Bronchial epithelial cell (primary cell): ENCODE measurements around the gene CLDN2. TPM values are rescaled to one million over a fixed set of nuclear protein-coding genes. Genes with fewer than 3 reads are reported as not detected.
"Not testable (repeated sequence)": the region's sequence is repeated elsewhere in the genome, so short reads cannot be mapped to it uniquely, and the experiment has no call there.

ENCODE experiments used
- DNase-seq: peaks from one replicate; pipeline ENCODE4 v3.0.0-alpha.2; 2010; ENCODE audit warnings: low read depth
- FAIRE-seq: peaks from 2 replicates; lab custom pipeline; 2011; peaks lifted over from hg19 to GRCh38; lab: Jason Lieb, UNC
- H3K27me3 ChIP-seq: 2 replicates; pipeline ENCODE4 v1.5.1; 2011; ENCODE audit warnings: low read length; ENCODE audit not compliant: control insufficient read depth, insufficient read depth
- H3K36me3 ChIP-seq: 2 replicates; pipeline ENCODE4 v1.5.1; 2011; ENCODE audit warnings: low read length; ENCODE audit not compliant: control insufficient read depth, insufficient read depth
- H3K4me3 ChIP-seq: 2 replicates; pipeline ENCODE4 v1.5.1; 2011; ENCODE audit warnings: mild to moderate bottlenecking, low read depth, low read length, control low read depth
- total RNA-seq: library from RNA; depleted of rRNA; stranded (reverse); fragments of >200 nt; gene quantifications from 2 replicates; pipeline ENCODE4 v1.2.1, GENCODE V29; 2014
- TF ChIP-seq, protein P1 (sequence below): IDR thresholded peaks from 2 replicates; pipeline ENCODE4 v1.5.1; 2011; ENCODE audit warnings: mild to moderate bottlenecking, moderate library complexity, low read length, control low read depth, inconsistent platforms; ENCODE audit not compliant: insufficient read depth, severe bottlenecking

Gene CLDN2
- total RNA-seq, 1 donor from 2014 or later = not detected

DNA sequence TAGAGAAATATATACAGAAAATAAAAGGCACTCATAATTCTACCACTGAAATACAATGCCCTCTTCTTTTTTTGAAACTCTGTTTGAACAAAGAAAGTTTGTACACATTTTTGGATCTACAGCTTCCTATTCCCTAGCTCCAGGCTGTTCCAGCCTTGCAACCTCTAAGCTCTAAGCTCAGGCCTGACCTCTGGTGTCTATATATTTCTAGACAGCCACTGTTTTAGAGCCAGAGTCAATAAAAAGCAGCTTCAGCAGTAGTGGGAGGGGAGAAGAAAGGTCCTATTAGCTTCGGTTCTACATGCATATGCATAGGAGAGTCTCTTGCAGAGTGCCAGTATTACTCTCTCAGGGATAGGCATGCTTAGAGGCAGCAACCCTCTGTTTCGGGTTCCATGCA is 39.7 kb downstream of the CLDN2 start:
- DNase-seq (peak; percentile 26), FAIRE-seq (no peak)
- H3K36me3 ChIP-seq = no peaks in the 10 kb centered on the region

DNA sequence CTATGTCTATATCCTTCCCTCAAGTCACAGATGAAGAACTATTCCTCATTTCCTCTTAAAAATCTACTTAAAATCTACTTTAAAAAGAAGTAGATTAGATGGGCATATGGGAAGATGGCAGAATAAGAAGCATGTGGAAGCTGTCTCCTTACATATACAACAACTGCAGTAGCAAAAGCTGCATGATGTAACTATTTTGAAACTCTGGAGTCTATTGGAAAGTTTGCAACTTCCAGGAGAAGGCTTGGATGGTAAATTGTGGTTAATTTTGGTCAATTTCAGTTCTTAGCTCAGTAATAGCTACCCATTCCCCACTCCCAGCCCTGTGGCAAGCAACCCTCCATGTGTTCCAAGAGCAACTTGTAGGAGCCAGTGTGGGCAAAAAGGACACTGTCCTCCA is 42.9 kb downstream of the CLDN2 start:
- Histone ChIP-seq H3K4me3 (no peak overlapping the region), H3K27me3 (no peaks in the 10 kb centered on the region), H3K36me3 (no peaks in the 10 kb centered on the region)
- DNase-seq (no peak), FAIRE-seq (no peak)
- TF ChIP-seq, protein P1, sequence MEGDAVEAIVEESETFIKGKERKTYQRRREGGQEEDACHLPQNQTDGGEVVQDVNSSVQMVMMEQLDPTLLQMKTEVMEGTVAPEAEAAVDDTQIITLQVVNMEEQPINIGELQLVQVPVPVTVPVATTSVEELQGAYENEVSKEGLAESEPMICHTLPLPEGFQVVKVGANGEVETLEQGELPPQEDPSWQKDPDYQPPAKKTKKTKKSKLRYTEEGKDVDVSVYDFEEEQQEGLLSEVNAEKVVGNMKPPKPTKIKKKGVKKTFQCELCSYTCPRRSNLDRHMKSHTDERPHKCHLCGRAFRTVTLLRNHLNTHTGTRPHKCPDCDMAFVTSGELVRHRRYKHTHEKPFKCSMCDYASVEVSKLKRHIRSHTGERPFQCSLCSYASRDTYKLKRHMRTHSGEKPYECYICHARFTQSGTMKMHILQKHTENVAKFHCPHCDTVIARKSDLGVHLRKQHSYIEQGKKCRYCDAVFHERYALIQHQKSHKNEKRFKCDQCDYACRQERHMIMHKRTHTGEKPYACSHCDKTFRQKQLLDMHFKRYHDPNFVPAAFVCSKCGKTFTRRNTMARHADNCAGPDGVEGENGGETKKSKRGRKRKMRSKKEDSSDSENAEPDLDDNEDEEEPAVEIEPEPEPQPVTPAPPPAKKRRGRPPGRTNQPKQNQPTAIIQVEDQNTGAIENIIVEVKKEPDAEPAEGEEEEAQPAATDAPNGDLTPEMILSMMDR = no peak

More for the DNA sequence above, 39.7 kb downstream of the CLDN2 start:
- Histone ChIP-seq H3K4me3 (no peak overlapping the region), H3K27me3 (no peaks in the 10 kb centered on the region)
- TF ChIP-seq, protein P1 = peak; percentile 8

DNA sequence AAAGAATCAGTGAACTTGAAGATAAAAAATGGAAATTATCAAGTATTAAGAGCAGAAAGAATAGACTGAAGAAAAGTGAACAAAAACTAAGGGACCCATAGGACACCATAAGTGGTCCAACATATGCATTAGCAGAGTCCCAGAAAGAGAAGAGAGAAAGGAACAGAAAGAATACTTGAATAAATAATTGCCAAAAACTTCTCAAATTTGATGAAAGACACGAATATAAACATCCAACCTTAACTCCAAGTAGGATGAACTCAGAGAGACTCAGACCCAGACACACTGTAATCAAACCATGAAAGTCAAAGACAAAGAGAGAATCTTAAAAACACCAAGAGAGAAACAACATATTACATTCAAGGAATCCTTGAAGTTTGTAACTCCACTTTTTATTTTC is 44.1 kb downstream of the CLDN2 start:
- DNase-seq (no peak), FAIRE-seq (no peak)
- H3K36me3 ChIP-seq = no peaks in the 10 kb centered on the region
- no peak overlapping the region for H3K4me3 ChIP-seq
- no peaks in the 10 kb centered on the region for H3K27me3 ChIP-seq
- TF ChIP-seq, protein P1 = no peak

DNA sequence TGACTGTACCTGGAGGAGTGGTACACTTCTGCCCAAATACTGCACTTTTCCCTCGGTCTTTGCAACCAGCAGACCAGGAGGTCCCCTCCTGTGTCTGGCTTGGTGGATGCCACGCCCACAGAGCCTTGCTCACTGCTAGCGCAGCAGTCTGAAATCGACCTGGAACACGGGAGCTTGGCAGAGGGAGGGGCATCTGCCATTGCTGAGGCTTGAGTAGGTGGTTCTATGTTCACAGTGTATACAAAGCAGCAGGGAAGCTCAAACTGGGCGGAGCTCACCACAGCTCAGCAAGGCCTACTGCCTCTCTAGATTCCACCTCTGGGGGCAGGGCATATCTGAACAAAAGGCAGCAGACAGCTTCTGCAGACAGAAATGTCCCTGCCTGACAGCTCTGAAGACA is 46.3 kb downstream of the CLDN2 start:
- not testable (repeated sequence) for DNase-seq, H3K4me3 ChIP-seq, H3K36me3 ChIP-seq, H3K27me3 ChIP-seq, FAIRE-seq

DNA sequence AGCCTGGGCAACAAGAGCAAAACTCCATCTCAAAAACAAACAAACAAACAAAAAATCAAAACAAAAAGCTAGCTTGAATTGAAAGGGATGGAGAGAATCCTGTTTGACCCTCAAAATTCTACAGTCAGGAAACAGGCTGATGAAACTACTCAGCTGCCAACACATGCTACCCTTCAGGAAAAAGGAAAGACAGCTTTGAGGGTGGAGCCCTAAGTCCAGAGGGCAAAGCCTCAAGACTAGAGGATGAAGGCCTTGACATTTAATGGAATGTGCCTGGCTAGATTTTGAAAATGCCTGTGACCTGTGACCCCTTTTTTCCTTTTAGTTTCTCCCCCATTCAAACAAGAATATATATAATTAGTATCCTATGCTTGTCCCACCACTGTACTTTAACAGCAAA is 52.7 kb downstream of the CLDN2 start:
- no peak for DNase-seq
- H3K36me3 ChIP-seq = no peaks in the 10 kb centered on the region
- no peak overlapping the region for H3K4me3 ChIP-seq
- TF ChIP-seq, protein P1 = no peak
- FAIRE-seq = no peak
- H3K27me3 ChIP-seq = no peaks in the 10 kb centered on the region

DNA sequence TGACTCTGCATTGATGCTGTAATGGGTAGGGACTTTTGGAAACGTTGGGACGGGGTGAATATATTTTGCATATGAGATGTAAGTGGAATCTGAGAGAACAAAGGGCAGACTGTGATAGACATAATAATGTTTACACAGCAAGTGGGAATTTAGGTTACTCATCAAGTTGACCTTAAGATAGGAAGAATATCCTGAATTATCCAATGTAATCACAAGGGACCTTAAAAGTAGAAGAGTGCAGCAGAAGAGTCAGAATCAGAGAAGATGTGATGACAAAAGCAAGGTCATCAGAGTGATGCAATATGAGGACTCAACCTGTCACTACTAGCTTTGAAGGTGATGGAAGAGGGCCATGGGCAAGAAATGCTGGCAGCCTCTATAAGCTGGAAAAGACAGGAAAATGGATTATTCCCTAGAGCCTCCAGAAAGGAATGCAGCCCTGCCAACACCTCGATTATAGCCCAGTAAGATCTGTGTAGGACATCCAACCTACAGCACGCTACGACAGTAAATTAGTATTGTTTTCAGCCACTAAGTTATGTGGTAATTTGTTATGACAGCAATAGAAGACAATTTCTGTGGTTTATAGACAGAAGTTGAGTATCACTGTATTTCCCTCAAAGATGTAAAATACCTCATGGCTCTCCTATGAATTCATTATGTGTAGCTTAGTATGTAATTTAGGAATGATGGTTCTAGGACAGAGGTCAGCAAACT is 53.4 kb downstream of the CLDN2 start:
- TF ChIP-seq, protein P1 = no peak
- peak; percentile 68 for FAIRE-seq
- no peaks in the 10 kb centered on the region for H3K27me3 ChIP-seq
- DNase-seq = no peak
- no peaks in the 10 kb centered on the region for H3K36me3 ChIP-seq
- H3K4me3 ChIP-seq = no peak overlapping the region
